Cardiac muscle cell (in vitro differentiated cells and primary cell): ENCODE results near the gene ST7. TPM values are rescaled to one million over a fixed set of nuclear protein-coding genes. Genes with fewer than 3 reads are reported as not detected.
"Not testable (repeated sequence)": the region's sequence is repeated elsewhere in the genome, so short reads cannot be mapped to it uniquely, and the experiment has no call there.

Experiments
- DNase-seq, 2 donors: peaks; one replicate each; pipeline versions ENCODE4 v3.0.0 to v3.0.0-alpha.2; 2010 to 2017; ENCODE audit warnings: low read depth in 1 of 2, low spot score in 1 of 2
- H3K27ac ChIP-seq: fragments of 200-600 bp; sonication (generic); 2 replicates; pipeline ENCODE4 v1.5.1; 2016
- H3K27me3 ChIP-seq: fragments of 200-600 bp; sonication (generic); 2 replicates; pipeline ENCODE4 v1.6.0; 2016; ENCODE audit warnings: control low read depth
- H3K36me3 ChIP-seq: fragments of 200-600 bp; sonication (generic); 2 replicates; pipeline ENCODE4 v1.5.1; 2016; ENCODE audit warnings: control low read depth
- H3K4me1 ChIP-seq: fragments of 200-600 bp; sonication (generic); 2 replicates; pipeline ENCODE4 v1.8.1; 2017; ENCODE audit warnings: low read depth, mild to moderate bottlenecking, mixed run types
- H3K4me3 ChIP-seq: fragments of 200-600 bp; sonication (generic); 2 replicates; pipeline ENCODE4 v1.5.1; 2016; ENCODE audit warnings: mild to moderate bottlenecking
- H3K9me3 ChIP-seq: fragments of 200-600 bp; sonication (generic); 2 replicates; pipeline ENCODE4 v1.5.1; 2017; ENCODE audit warnings: low read depth, mild to moderate bottlenecking, control low read depth
- polyA plus RNA-seq: library from polyadenylated mRNA; unstranded; fragments of >200 nt; fragmentation: Nextera tagmentation; extraction: Ambion mirVana; gene quantifications from 2 replicates; pipeline ENCODE4 v1.2.1, GENCODE V29; 2016
- total RNA-seq: library from RNA; depleted of rRNA; stranded (reverse); fragments of >200 nt; gene quantifications from 2 replicates; pipeline ENCODE4 v1.2.3, GENCODE V29; 2016
- TF ChIP-seq, protein P1 (sequence below): IDR thresholded peaks from 2 replicates; pipeline ENCODE4 v1.5.1; 2012; ENCODE audit warnings: low read depth, mild to moderate bottlenecking, low read length

ST7 gene
- total and polyA plus RNA-seq, 2 experiments from 2014 or later = 83.5 to 96.7 TPM

DNA sequence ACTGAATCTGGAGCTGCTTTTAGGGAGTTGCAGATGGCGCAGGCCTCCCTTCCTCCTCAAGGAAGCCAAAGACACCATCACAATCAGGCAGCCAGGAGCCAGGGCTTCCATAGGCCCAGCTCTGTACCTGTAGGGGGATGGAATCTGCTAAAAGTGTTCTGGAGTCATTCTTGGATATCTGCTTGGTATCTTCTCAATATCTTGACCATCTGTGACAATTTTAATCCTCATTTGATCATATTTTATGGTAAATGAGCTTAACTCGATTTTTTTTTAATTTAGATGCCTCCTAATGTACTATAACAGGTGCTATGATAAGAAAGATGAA is 3.1 kb downstream of the ST7 start:
- Histone ChIP-seq H3K9me3 (no peaks in the 10 kb centered on the region), H3K36me3 (no peaks in the 10 kb centered on the region), H3K4me3 (no peak overlapping the region), H3K4me1 (peaks cover 41% of the 10 kb centered on the region), H3K27ac (peak overlapping the region; percentile 100), H3K27me3 (no peaks in the 10 kb centered on the region)
- TF ChIP-seq, protein P1, sequence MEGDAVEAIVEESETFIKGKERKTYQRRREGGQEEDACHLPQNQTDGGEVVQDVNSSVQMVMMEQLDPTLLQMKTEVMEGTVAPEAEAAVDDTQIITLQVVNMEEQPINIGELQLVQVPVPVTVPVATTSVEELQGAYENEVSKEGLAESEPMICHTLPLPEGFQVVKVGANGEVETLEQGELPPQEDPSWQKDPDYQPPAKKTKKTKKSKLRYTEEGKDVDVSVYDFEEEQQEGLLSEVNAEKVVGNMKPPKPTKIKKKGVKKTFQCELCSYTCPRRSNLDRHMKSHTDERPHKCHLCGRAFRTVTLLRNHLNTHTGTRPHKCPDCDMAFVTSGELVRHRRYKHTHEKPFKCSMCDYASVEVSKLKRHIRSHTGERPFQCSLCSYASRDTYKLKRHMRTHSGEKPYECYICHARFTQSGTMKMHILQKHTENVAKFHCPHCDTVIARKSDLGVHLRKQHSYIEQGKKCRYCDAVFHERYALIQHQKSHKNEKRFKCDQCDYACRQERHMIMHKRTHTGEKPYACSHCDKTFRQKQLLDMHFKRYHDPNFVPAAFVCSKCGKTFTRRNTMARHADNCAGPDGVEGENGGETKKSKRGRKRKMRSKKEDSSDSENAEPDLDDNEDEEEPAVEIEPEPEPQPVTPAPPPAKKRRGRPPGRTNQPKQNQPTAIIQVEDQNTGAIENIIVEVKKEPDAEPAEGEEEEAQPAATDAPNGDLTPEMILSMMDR = no peak
- no peak for DNase-seq

DNA sequence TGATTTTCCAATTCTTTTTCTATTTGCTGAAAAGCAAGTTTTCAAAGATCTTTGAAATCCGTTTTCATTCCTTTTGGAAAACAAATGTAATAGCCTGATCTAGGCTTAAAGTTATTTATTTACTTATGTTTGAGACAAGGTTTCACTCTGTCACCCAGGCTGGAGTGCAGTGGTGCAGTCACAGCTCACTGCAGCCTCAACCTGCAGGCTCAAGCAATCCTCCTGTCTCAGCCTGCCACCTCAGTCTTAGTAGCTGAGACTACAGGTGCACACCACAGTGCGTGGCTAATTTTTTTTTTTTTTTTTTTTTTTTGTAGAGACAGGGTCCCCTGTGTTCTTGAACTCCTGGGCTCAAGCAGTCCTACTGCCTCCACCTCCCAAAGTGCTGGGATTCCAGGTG is 4.6 kb downstream of the ST7 start:
- Histone ChIP-seq H3K27me3 (no peaks in the 10 kb centered on the region), H3K27ac (no peak overlapping the region), H3K4me1 (peaks cover 26% of the 10 kb centered on the region), H3K9me3 (no peaks in the 10 kb centered on the region), H3K4me3 (no peak overlapping the region), H3K36me3 (no peaks in the 10 kb centered on the region)
- TF ChIP-seq, protein P1 = no peak
- DNase-seq = no peak

DNA sequence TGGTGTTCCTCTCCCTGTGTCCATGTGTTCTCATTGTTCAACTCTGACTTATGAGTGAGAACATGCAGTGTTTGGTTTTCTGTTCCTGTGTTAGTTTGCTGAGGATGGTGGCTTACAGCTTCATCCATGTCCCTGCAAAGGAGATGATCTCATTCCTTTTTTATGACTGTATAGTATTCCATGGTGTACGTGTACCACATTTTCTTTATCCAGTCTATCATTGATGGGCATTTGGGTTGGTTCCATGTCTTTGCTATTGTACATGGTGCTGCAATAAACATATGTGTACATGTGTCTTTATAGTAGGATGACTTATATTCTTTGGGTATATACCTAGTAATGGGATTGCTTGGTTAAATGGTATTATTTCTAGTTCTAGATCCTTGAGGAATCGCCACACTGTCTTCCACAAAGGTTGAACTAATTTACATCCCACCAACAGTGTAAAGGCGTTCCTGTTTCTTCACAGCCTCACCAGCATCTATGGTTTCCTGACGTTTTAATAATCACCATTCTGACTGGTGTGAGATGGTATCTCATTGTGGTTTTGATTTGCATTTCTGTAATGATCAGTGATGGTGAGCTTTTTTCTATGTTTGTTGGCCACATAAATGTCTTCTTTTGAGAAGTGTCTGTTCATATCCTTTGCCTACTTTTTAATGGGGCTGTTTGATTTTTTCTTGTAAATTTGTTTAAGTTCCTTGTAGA is 8.8 kb downstream of the ST7 start:
- not testable (repeated sequence) for DNase-seq, H3K36me3 ChIP-seq, H3K9me3 ChIP-seq, H3K27ac ChIP-seq, H3K4me1 ChIP-seq, H3K27me3 ChIP-seq, H3K4me3 ChIP-seq

DNA sequence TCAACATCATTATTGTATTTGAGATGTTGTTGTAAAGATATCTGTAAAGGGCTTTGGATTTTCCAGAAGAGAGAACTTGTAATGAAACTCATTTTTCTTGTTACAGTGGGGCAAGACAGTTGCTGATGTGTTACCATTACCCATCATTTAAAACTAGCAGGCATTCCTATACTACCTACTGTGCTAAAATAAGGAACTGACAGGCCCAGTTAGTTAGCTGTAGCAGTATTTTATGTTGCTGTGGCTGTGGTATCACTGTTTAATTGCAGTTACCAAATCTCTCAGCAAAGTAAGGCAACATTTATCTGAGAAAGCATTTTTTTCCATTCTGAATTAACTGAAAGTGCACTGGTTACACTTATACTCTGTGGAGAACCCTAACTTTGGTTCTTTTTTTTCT is 9.9 kb downstream of the ST7 start:
- DNase-seq = no peak

DNA sequence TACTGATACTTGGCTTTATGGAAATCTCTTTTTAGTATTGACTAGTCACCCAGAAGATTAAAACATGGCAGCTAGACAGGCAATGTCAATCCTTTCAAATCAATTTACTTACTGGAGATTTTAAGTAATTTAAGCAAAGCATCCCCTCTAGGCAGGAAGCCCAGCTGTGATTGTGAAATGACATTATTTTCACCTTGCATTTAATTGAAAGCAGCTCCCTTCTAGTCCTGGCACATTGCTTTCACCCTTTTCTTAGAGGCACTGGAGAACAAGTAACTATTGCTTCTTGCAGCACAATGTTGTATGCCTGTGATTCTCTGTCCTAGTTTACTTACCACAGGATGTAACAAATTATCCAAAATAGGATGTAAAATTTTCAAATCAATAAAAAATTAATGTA is 13.3 kb downstream of the ST7 start:
- H3K4me3 ChIP-seq = no peak overlapping the region
- no peak overlapping the region for H3K27ac ChIP-seq
- DNase-seq = no peak
- H3K27me3 ChIP-seq = no peaks in the 10 kb centered on the region
- TF ChIP-seq, protein P1 = no peak
- H3K4me1 ChIP-seq = peaks cover 13% of the 10 kb centered on the region
- no peaks in the 10 kb centered on the region for H3K9me3 ChIP-seq
- no peaks in the 10 kb centered on the region for H3K36me3 ChIP-seq

More for the DNA sequence above, 9.9 kb downstream of the ST7 start:
- H3K27me3 ChIP-seq = no peaks in the 10 kb centered on the region
- H3K4me1 ChIP-seq = peaks cover 4% of the 10 kb centered on the region
- no peaks in the 10 kb centered on the region for H3K36me3 ChIP-seq
- H3K9me3 ChIP-seq = no peaks in the 10 kb centered on the region
- no peak overlapping the region for H3K4me3 ChIP-seq
- TF ChIP-seq, protein P1 = no peak
- H3K27ac ChIP-seq = peak overlapping the region; percentile 14

DNA sequence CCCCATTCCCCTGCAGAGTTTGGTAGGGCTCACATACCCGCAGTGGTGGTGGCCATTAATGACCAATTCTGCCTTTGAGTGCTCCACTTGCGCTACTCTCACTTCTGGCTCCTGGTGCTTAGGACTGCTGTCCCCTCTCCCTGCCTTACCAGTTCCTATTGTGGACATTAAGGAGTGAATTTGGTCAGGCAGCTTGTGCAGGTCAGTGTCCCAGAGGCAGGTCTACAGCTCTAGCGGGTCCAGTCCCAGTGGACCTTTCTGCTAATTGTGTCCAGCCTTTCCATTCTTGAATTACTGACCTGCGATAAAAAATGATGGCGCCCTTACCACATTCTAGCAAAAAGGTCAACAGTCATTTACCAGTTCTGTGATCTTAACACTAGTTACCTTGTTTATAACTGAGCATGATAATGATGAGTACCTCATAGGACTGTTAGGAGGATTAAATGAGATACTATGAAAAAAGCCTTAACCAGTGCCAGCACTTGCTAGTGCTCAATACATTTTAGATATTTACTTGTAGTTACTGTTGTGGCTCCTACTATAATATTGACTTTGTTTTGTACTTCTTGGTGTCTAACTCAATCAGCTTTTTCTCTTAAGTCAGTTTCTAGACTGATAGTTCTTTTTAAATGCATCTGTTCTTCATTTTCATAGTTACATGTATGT is 14.1 kb downstream of the ST7 start:
- Histone ChIP-seq H3K9me3 (no peaks in the 10 kb centered on the region), H3K4me3 (no peak overlapping the region), H3K27ac (no peak overlapping the region), H3K4me1 (peaks cover 13% of the 10 kb centered on the region), H3K27me3 (no peaks in the 10 kb centered on the region), H3K36me3 (no peaks in the 10 kb centered on the region)
- no peak for DNase-seq
- TF ChIP-seq, protein P1 = no peak
